AG04449 (cell line): ENCODE measurements around the gene PAN2.
"Not testable (repeated sequence)": the region's sequence is repeated elsewhere in the genome, so short reads cannot be mapped to it uniquely, and the experiment has no call there.

Experiments used
- CTCF ChIA-PET: fragments of 350-600 bp; formaldehyde crosslinking; extraction: SDS; loops from one replicate; lab custom pipeline; 2021; ENCODE audit warnings: antibody characterized with exemption; lab: Yijun Ruan, JAX
- POLR2A ChIA-PET: fragments of 400-600, 350-600 bp; formaldehyde crosslinking; extraction: SDS; loops from one replicate; lab custom pipeline; 2020; ENCODE audit warnings: antibody characterized with exemption, inconsistent platforms; lab: Yijun Ruan, JAX
- DNase-seq: peaks from one replicate; pipeline ENCODE4 v3.0.0-alpha.2; 2010; ENCODE audit warnings: low read depth, low spot score
- H3K4me3 ChIP-seq: 2 replicates; pipeline ENCODE4 v1.5.1; 2011; ENCODE audit warnings: low read depth, mild to moderate bottlenecking, control low read depth, low read length
- CTCF ChIP-seq: IDR thresholded peaks from one replicate; pipeline ENCODE4 v1.5.1; 2011; ENCODE audit warnings: mild to moderate bottlenecking, moderate library complexity, low read length, control low read depth, inconsistent platforms; ENCODE audit not compliant: insufficient read depth; ENCODE audit errors: missing control alignments

The PAN2 gene

GRCh38 chr12:56346675-56347074 is 12.9 kb upstream of the PAN2 start:
- TF ChIP-seq CTCF, result no peak
- no peak overlapping the region for H3K4me3 ChIP-seq
- ChIA-PET CTCF (interaction anchor here (3.0 to 4.0 kb wide), 2 partner anchors 13 to 116 kb away, joined by 14 to 17 read pairs; partner anchors contain the start of gene PAN2), POLR2A (interaction anchor here (2.2 kb wide), 1 partner anchor 12 kb away, joined by 11 read pairs; the partner anchor contains the start of gene STAT2)
- no peak for DNase-seq

DNA sequence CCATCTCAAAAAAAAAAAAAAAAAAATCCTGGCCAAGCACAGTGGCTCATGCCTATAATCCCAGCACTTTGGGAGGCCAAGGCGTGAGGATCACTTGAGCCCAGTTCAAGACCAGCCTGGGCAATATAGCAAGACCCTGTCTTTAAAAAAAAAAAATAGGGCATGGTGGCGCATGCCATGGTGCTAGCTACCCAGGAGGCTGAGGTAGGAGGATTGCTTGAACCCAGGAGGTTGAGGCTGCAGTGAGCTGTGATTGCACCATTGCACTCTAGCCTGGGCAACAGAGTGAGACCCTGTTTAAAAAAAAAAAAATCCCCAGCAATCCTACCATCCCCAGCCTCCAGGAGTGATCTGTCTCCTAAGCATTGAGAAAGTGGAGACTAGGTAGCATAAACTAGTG is 8.5 kb upstream of the PAN2 start:
- DNase-seq, H3K4me3 ChIP-seq: not testable (repeated sequence)
- POLR2A ChIA-PET, result interaction anchor here (0.6 to 1.7 kb wide), 3 partner anchors 11 to 17 kb away, joined by 3 to 9 read pairs (median 4); no protein-coding TSS in a partner anchor
- CTCF ChIA-PET, result interaction anchor here (1.1 to 1.4 kb wide), 2 partner anchors 8 to 295 kb away, joined by 3 to 5 read pairs; no protein-coding TSS in a partner anchor

- no peak for DNase-seq
- TF ChIP-seq CTCF, result no peak
- no peak overlapping the region for H3K4me3 ChIP-seq
- ChIA-PET POLR2A (interaction anchor here (1.7 kb wide), 1 partner anchor 17 kb away, joined by 9 read pairs; no protein-coding TSS in a partner anchor), CTCF (interaction anchor here (1.1 to 1.4 kb wide), 2 partner anchors 8 to 295 kb away, joined by 3 to 5 read pairs; no protein-coding TSS in a partner anchor)
Measured at GRCh38 chr12:56341616-56342015, 7.8 kb upstream of the PAN2 start.

- H3K4me3 ChIP-seq, result no peak overlapping the region
- ChIA-PET POLR2A (no interaction called here), CTCF (no interaction called here)
- no peak for TF ChIP-seq CTCF
- no peak for DNase-seq
Measured at GRCh38 chr12:56339158-56339422, 5.3 kb upstream of the PAN2 start.

DNA sequence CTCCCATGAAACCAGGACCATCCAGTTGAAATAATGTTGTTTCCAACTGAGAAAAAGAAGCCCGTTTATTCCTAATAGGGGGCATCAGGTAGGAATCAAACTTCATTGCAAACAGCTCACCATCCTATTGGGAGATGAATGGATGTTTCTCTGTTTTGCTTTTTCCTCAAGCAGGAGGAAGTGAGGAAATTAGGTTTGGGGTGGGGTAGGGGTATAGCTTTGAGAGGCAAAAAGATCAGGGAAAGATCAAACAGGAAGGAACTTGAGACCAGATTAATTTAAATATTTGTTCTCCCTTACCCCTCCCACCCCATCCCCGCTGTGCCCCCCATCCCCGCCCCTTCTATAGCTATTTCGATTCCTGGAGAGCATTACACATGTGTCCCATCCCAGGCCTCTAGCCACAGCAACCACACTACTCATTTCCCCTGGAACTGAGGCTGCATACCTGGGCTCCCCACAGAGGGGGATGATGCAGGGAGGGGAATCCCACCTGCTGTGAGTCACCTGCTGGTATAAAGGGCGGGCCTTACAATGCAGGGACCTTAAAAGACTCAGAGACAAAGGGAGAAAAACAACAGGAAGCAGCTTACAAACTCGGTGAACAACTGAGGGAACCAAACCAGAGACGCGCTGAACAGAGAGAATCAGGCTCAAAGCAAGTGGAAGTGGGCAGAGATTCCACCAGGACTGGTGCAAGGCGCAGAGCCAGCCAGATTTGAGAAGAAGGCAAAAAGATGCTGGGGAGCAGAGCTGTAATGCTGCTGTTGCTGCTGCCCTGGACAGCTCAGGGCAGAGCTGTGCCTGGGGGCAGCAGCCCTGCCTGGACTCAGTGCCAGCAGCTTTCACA is 4.7 kb upstream of the PAN2 start, which contains the start of gene IL23A:
Gene IL23A (plus strand): TSS at position 577 of the 850 bp plus-strand sequence. CDS start 161 bp downstream, at position 738.
- ChIA-PET POLR2A (interaction anchor here (0.8 to 0.9 kb wide), 2 partner anchors 10 to 23 kb away, joined by 3 to 4 read pairs; partner anchors contain the start of gene CNPY2), CTCF (interaction anchor here (1.1 kb wide), 1 partner anchor 13 kb away, joined by 3 read pairs; no protein-coding TSS in a partner anchor)
- DNase-seq, result no peak
- TF ChIP-seq CTCF, result no peak
- no peak within 1 kb of the TSS for H3K4me3 ChIP-seq

GRCh38 chr12:56337753-56338251 is 4.0 kb upstream of the PAN2 start:
- no peak for TF ChIP-seq CTCF
- no peak overlapping the region for H3K4me3 ChIP-seq
- POLR2A ChIA-PET, result interaction anchor here (0.8 to 0.9 kb wide), 2 partner anchors 11 to 22 kb away, joined by 3 to 4 read pairs; partner anchors contain the start of gene CNPY2
- no peak for DNase-seq
- CTCF ChIA-PET, result interaction anchor here (0.6 to 1.2 kb wide), 3 partner anchors 12 to 239 kb away, joined by 3 read pairs; no protein-coding TSS in a partner anchor
